KMS-11 (cell line): ENCODE results near the gene PAK1.

ENCODE experiments used
- H2AFZ ChIP-seq: fragments of 200-600 bp; sonication (generic); 2 replicates; pipeline ENCODE4 v1.6.1; 2016; ENCODE audit warnings: antibody characterized with exemption, mixed run types, low read depth
- H3K27ac ChIP-seq: fragments of 200-600 bp; sonication (generic); 2 replicates; pipeline ENCODE4 v1.6.1; 2016; ENCODE audit warnings: mild to moderate bottlenecking, mixed run types
- H3K27me3 ChIP-seq: fragments of 200-600 bp; sonication (generic); 2 replicates; pipeline ENCODE4 v1.6.1; 2017; ENCODE audit warnings: mild to moderate bottlenecking, low read depth, mixed run types, moderate library complexity; ENCODE audit not compliant: insufficient read depth
- H3K36me3 ChIP-seq: fragments of 200-600 bp; sonication (generic); 2 replicates; pipeline ENCODE4 v1.6.1; 2017; ENCODE audit warnings: mild to moderate bottlenecking, mixed run types; ENCODE audit not compliant: insufficient read depth
- H3K4me1 ChIP-seq: fragments of 200-600 bp; sonication (generic); 2 replicates; pipeline ENCODE4 v1.6.1; 2016; ENCODE audit warnings: mild to moderate bottlenecking, low read depth, mixed run types; ENCODE audit not compliant: poor library complexity, severe bottlenecking
- H3K4me2 ChIP-seq: fragments of 200-600 bp; sonication (generic); 2 replicates; pipeline ENCODE4 v1.7.0; 2016; ENCODE audit warnings: mild to moderate bottlenecking, mixed run types
- H3K4me3 ChIP-seq: fragments of 200-600 bp; sonication (generic); IDR thresholded peaks from 2 replicates; pipeline ENCODE4 v1.6.1; 2017; ENCODE audit warnings: low read depth, low read length, mixed read lengths; ENCODE audit not compliant: insufficient read depth
- H3K79me2 ChIP-seq: fragments of 200-600 bp; sonication (generic); 2 replicates; pipeline ENCODE4 v1.6.1; 2016; ENCODE audit warnings: low read depth, mixed run types; ENCODE audit not compliant: insufficient read depth
- H3K9ac ChIP-seq: fragments of 200-600 bp; sonication (generic); 2 replicates; pipeline ENCODE4 v1.6.1; 2016; ENCODE audit warnings: mild to moderate bottlenecking, mixed run types
- H4K20me1 ChIP-seq: fragments of 200-600 bp; sonication (generic); 2 replicates; pipeline ENCODE4 v1.6.1; 2016; ENCODE audit warnings: mild to moderate bottlenecking, mixed run types; ENCODE audit not compliant: insufficient read depth
- CTCF ChIP-seq: fragments of 200-600 bp; sonication (generic); conservative IDR thresholded peaks from 2 replicates; pipeline ENCODE4 v1.6.1; 2017; ENCODE audit warnings: low read depth, mild to moderate bottlenecking, antibody characterized with exemption, low read length, moderate library complexity, mixed read lengths

PAK1 gene

GRCh38 chr11:77454867-77455655, 18.8 kb downstream of the PAK1 start:
- Histone ChIP-seq H3K4me2 (no peak overlapping the region), H3K79me2 (no peaks in the 10 kb centered on the region), H3K4me1 (peaks cover 36% of the 10 kb centered on the region)

GRCh38 chr11:77450227-77450626, 23.7 kb downstream of the PAK1 start:
- H3K4me1 ChIP-seq = peaks cover 3% of the 10 kb centered on the region
- no peak overlapping the region for H3K9ac ChIP-seq
- H3K4me3 ChIP-seq = no peak overlapping the region
- no peaks in the 10 kb centered on the region for H3K27me3 ChIP-seq
- TF ChIP-seq CTCF = no peak
- H2AFZ ChIP-seq = no peak overlapping the region
- no peaks in the 10 kb centered on the region for H3K79me2 ChIP-seq
- no peaks in the 10 kb centered on the region for H4K20me1 ChIP-seq
- no peak overlapping the region for H3K27ac ChIP-seq
- no peak overlapping the region for H3K4me2 ChIP-seq
- H3K36me3 ChIP-seq = no peaks in the 10 kb centered on the region

More at GRCh38 chr11:77454867-77455655, 18.8 kb downstream of the PAK1 start:
- H3K9ac ChIP-seq = no peak overlapping the region
- H4K20me1 ChIP-seq = no peaks in the 10 kb centered on the region
- no peak for TF ChIP-seq CTCF
- no peak overlapping the region for H3K27ac ChIP-seq
- H3K4me3 ChIP-seq = no peak overlapping the region
- H2AFZ ChIP-seq = no peak overlapping the region
- H3K27me3 ChIP-seq = no peaks in the 10 kb centered on the region
- no peaks in the 10 kb centered on the region for H3K36me3 ChIP-seq

GRCh38 chr11:77449784-77450183, 24.1 kb downstream of the PAK1 start:
- TF ChIP-seq CTCF = no peak
- Histone ChIP-seq H3K4me3 (no peak overlapping the region), H3K9ac (no peak overlapping the region), H2AFZ (no peak overlapping the region), H4K20me1 (no peaks in the 10 kb centered on the region), H3K27ac (no peak overlapping the region), H3K36me3 (no peaks in the 10 kb centered on the region), H3K27me3 (no peaks in the 10 kb centered on the region), H3K79me2 (no peaks in the 10 kb centered on the region), H3K4me1 (peaks cover 7% of the 10 kb centered on the region), H3K4me2 (no peak overlapping the region)

- Histone ChIP-seq H3K79me2 (no peaks in the 10 kb centered on the region), H3K27ac (no peak overlapping the region), H3K9ac (no peak overlapping the region), H3K4me2 (no peak overlapping the region), H3K27me3 (no peaks in the 10 kb centered on the region), H2AFZ (no peak overlapping the region), H3K4me1 (peaks cover 10% of the 10 kb centered on the region), H3K4me3 (no peak overlapping the region), H3K36me3 (no peaks in the 10 kb centered on the region), H4K20me1 (no peaks in the 10 kb centered on the region)
- TF ChIP-seq CTCF = no peak
Observed at GRCh38 chr11:77449060-77449521, 24.8 kb downstream of the PAK1 start.
